HepG2 (cell line): ENCODE data around the gene UNC93A. TPM values are rescaled to one million over a fixed set of nuclear protein-coding genes. Genes with fewer than 3 reads are reported as not detected.

Experiments used
- ATAC-seq: fragments of 200-7000 bp; cut with Tn5 transposase; 3 replicates; pipeline ENCODE4 v1.9.1; 2020; ENCODE audit warnings: mild to moderate bottlenecking, moderate library complexity
- BruUV-seq: library from RNA; stranded (reverse); fragments of 400-500 nt; replicated peaks from 2 replicates; lab custom pipeline; 2021; lab: Mats Ljungman, UMichigan
- CTCF ChIA-PET: fragments of 300-600 bp; formaldehyde crosslinking; extraction: SDS; loops from one replicate; lab custom pipeline; 2021; ENCODE audit warnings: low total read pairs, inconsistent platforms, low intra/inter-chr PET ratio; lab: Yijun Ruan, JAX
- POLR2A ChIA-PET: fragments of 350-600 bp; sonication (Branson Sonifier 250); formaldehyde crosslinking; loops from one replicate; lab custom pipeline; 2020; ENCODE audit warnings: antibody characterized with exemption, inconsistent platforms; lab: Yijun Ruan, JAX
- DNase-seq: peaks from one replicate; pipeline ENCODE4 v3.0.0-alpha.2; 2015; ENCODE audit warnings: low spot score
- FAIRE-seq: peaks from 3 replicates; lab custom pipeline; 2011; peaks lifted over from hg19 to GRCh38; lab: Jason Lieb, UNC
- H2AFZ ChIP-seq: one replicate; pipeline ENCODE4 v1.6.1; 2011; ENCODE audit warnings: low read length, inconsistent platforms
- H3K27ac ChIP-seq: fragments of 300-600 bp; 3 replicates; pipeline ENCODE4 v1.8.0; 2011; ENCODE audit warnings: mixed run types, mild to moderate bottlenecking, mixed read lengths, low read length, inconsistent platforms; ENCODE audit not compliant: insufficient read depth; ENCODE audit errors: extremely low read length
- H3K27me3 ChIP-seq, 2 experiments: fragments of 200-600 bp in 1 of 2; 2 replicates in 1 of 2; 3 replicates in 1 of 2; pipeline versions ENCODE4 v1.6.0 to v1.8.0; 2011; ENCODE audit warnings: low read length in 2 of 2, mild to moderate bottlenecking in 2 of 2, moderate library complexity in 2 of 2, inconsistent platforms in 1 of 2; ENCODE audit not compliant: insufficient read depth in 2 of 2, control insufficient read depth in 1 of 2
- H3K36me3 ChIP-seq, 2 experiments: fragments of 200-600 bp in 1 of 2; replicated peaks in 1 of 2; 2 replicates in 1 of 2; 3 replicates in 1 of 2; pipeline versions ENCODE4 v1.5.1 to v1.8.0; 2011; ENCODE audit warnings: low read length in 2 of 2, inconsistent platforms in 1 of 2; ENCODE audit not compliant: insufficient read depth in 2 of 2, control insufficient read depth in 1 of 2
- H3K4me1 ChIP-seq: 2 replicates; pipeline ENCODE4 v1.5.1; 2012; ENCODE audit warnings: low read length, inconsistent platforms; ENCODE audit not compliant: insufficient read depth
- H3K4me2 ChIP-seq: 2 replicates; pipeline ENCODE4 v1.6.0; 2011; ENCODE audit warnings: low read depth, low read length, inconsistent platforms
- H3K4me3 ChIP-seq, 3 experiments: fragments of 200-600 bp in 1 of 3; sonication (generic), shearing (Covaris generic) in 1 of 3; replicated peaks in 1 of 3; 2 replicates each; pipeline ENCODE4 v1.5.1; 2011 to 2016; ENCODE audit warnings: low read length in 3 of 3, inconsistent platforms in 2 of 3, low read depth in 2 of 3, mild to moderate bottlenecking in 2 of 3, control low read depth in 1 of 3, mixed read lengths in 1 of 3; ENCODE audit not compliant: insufficient read depth in 1 of 3
- H3K79me2 ChIP-seq: one replicate; pipeline ENCODE4 v1.6.1; 2011; ENCODE audit warnings: low read length, inconsistent platforms; ENCODE audit not compliant: insufficient read depth
- H3K9ac ChIP-seq: 2 replicates; pipeline ENCODE4 v1.6.0; 2011; ENCODE audit warnings: mild to moderate bottlenecking, low read depth, low read length, inconsistent platforms; ENCODE audit not compliant: insufficient read depth
- H3K9me3 ChIP-seq: 2 replicates; pipeline ENCODE4 v1.5.1; 2012; ENCODE audit warnings: mild to moderate bottlenecking, low read length
- H4K20me1 ChIP-seq: 2 replicates; pipeline ENCODE4 v1.6.0; 2011; ENCODE audit warnings: inconsistent platforms, mild to moderate bottlenecking, low read length, moderate library complexity; ENCODE audit not compliant: insufficient read depth
- ATF7 ChIP-seq, 2 experiments: fragments of 450-650 bp in 1 of 2; sonication (generic) in 1 of 2; formaldehyde crosslinking in 1 of 2; IDR thresholded peaks; 2 replicates each; pipeline versions ENCODE4 v1.4.0 to v1.6.1; 2016 to 2020; ENCODE audit warnings: antibody characterized with exemption in 1 of 2, mild to moderate bottlenecking in 1 of 2, missing genetic modification reagents in 1 of 2
- KDM5B ChIP-seq: sonication (generic); formaldehyde crosslinking; IDR thresholded peaks from 2 replicates; pipeline ENCODE4 v1.4.0; 2020; ENCODE audit warnings: missing genetic modification reagents, mild to moderate bottlenecking, borderline replicate concordance
- SRSF1 ChIP-seq: fragments of 200-400 bp; formaldehyde crosslinking; optimal IDR thresholded peaks from 2 replicates; pipeline ENCODE3; 2017; ENCODE audit warnings: mild to moderate bottlenecking, low read depth, low read length, moderate library complexity
- ZNF333 ChIP-seq: sonication (generic); formaldehyde crosslinking; IDR thresholded peaks from 2 replicates; pipeline ENCODE4 v1.4.0; 2020; ENCODE audit warnings: mild to moderate bottlenecking, missing genetic modification reagents, borderline replicate concordance
- ZNF678 ChIP-seq: sonication (generic); formaldehyde crosslinking; IDR thresholded peaks from 2 replicates; pipeline ENCODE4 v1.4.0; 2020; ENCODE audit warnings: mild to moderate bottlenecking, missing genetic modification reagents
- in situ Hi-C: cut with HindIII; loops from 2 replicates; pipeline ENCODE4 v1.10.0; 2017; ENCODE audit warnings: low pct_unique_long_range_greater_than_20kb; ENCODE audit not compliant: extremely low pct_ligation_motif_present
- intact Hi-C: fragments of 100-400 bp; cut with micrococcal nuclease; formaldehyde crosslinking; loops from one replicate; pipeline ENCODE4 v1.10.0; 2022; ENCODE audit not compliant: unreplicated experiment
- polyA plus RNA-seq, 8 experiments: library from polyadenylated mRNA; depleted of rRNA in 3 of 8; stranded (reverse) in 7 of 8; unstranded in 1 of 8; fragments of >200 nt; fragmentation: Illumina TruSeq in 4 of 8; extraction: Trizol in 4 of 8; gene quantifications; 2 replicates each; pipeline versions ENCODE4 v1.2.1 to v1.2.3, GENCODE V29; 2011 to 2016; ENCODE audit warnings: low read depth in 4 of 8, missing spikeins in 1 of 8, mixed read lengths in 1 of 8; ENCODE audit not compliant: insufficient read depth in 1 of 8
- total RNA-seq, 5 experiments: library from RNA; depleted of rRNA; stranded (reverse); fragments of >200 nt; fragmentation: Illumina TruSeq; extraction: Trizol; gene quantifications; 2 replicates each; pipeline ENCODE4 v1.2.3, GENCODE V29; 2016; ENCODE audit warnings: low read depth in 1 of 5
- TF ChIP-seq, protein P1 (sequence below): sonication (generic); formaldehyde crosslinking; IDR thresholded peaks from 2 replicates; pipeline ENCODE4 v1.5.0; 2020; ENCODE audit warnings: missing genetic modification reagents
- TF ChIP-seq, protein P2 (sequence below), 2 experiments: sonication (generic) in 1 of 2; formaldehyde crosslinking in 1 of 2; IDR thresholded peaks; 2 replicates each; pipeline versions ENCODE4 v1.5.1 to v1.6.1; 2011 to 2020; ENCODE audit warnings: borderline replicate concordance in 1 of 2, low read depth in 1 of 2, low read length in 1 of 2, mild to moderate bottlenecking in 1 of 2, missing genetic modification reagents in 1 of 2, moderate library complexity in 1 of 2
- TF ChIP-seq, protein P3 (sequence below): sonication (generic); formaldehyde crosslinking; IDR thresholded peaks from 2 replicates; pipeline ENCODE4 v1.4.0; 2020; ENCODE audit warnings: missing genetic modification reagents, borderline replicate concordance

UNC93A gene
- total and polyA plus RNA-seq, 2 of the 13 experiments (the other 11 are each of a cell fraction or from before 2014, with no cell fraction given): 11.0 to 42.7 TPM

DNA sequence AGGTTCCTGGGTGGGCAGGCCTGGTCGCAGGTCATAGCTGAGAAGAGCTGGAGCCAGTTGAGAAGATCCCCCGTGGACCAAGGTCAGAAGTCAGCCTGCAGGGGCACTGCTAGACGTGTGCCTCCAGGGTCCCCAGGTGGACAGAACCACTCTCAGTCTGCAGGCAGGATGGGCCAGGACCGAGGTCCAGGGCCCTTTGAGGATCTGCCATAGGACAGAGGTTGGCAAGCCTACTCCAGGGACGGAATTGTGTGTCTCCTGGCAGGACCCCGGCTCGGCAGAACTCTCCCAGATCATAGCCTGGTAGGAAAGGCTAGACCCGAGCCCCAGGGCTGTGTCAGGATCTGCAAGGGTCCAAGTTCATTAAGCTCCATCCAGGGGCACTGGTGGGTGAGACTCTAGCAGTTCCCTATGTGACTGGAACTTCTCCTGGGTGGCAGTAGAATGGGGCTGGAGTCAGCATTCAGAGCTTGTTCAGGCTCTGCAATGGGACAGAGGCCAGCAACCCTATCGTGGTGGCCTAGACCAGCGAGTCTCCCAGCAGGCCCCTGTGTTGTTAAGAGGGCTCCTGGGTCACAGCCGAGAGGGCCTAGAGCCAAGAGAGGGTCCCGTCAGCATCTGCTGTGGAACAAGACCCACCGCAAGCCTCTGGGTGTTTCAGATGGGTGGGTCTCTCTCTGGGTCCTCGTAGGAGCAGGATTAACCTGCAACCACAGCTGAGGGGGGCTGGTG is 51.9 kb downstream of the UNC93A start (continued):
- peak; percentile 48; the same call in 1 of the 2 replicates for TF ChIP-seq ZNF333 (CRISPR knock-in tag)
- TF ChIP-seq, protein P1, sequence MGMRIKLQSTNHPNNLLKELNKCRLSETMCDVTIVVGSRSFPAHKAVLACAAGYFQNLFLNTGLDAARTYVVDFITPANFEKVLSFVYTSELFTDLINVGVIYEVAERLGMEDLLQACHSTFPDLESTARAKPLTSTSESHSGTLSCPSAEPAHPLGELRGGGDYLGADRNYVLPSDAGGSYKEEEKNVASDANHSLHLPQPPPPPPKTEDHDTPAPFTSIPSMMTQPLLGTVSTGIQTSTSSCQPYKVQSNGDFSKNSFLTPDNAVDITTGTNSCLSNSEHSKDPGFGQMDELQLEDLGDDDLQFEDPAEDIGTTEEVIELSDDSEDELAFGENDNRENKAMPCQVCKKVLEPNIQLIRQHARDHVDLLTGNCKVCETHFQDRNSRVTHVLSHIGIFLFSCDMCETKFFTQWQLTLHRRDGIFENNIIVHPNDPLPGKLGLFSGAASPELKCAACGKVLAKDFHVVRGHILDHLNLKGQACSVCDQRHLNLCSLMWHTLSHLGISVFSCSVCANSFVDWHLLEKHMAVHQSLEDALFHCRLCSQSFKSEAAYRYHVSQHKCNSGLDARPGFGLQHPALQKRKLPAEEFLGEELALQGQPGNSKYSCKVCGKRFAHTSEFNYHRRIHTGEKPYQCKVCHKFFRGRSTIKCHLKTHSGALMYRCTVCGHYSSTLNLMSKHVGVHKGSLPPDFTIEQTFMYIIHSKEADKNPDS (CRISPR knock-in tag): no peak
- TF ChIP-seq SRSF1: no peak
- TF ChIP-seq ZNF678 (CRISPR knock-in tag): no peak
- peak; percentile 39; the same call in 1 of the 2 replicates for TF ChIP-seq KDM5B
- TF ChIP-seq, protein P2, sequence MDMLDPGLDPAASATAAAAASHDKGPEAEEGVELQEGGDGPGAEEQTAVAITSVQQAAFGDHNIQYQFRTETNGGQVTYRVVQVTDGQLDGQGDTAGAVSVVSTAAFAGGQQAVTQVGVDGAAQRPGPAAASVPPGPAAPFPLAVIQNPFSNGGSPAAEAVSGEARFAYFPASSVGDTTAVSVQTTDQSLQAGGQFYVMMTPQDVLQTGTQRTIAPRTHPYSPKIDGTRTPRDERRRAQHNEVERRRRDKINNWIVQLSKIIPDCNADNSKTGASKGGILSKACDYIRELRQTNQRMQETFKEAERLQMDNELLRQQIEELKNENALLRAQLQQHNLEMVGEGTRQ (IDR thresholded peaks at IDR 0.05; ENCODE audit: low read depth, low read length): no peak
- TF ChIP-seq, protein P2 (CRISPR knock-in tag; IDR thresholded peaks at IDR 0.05; ENCODE audit: borderline replicate concordance): no peak

DNA sequence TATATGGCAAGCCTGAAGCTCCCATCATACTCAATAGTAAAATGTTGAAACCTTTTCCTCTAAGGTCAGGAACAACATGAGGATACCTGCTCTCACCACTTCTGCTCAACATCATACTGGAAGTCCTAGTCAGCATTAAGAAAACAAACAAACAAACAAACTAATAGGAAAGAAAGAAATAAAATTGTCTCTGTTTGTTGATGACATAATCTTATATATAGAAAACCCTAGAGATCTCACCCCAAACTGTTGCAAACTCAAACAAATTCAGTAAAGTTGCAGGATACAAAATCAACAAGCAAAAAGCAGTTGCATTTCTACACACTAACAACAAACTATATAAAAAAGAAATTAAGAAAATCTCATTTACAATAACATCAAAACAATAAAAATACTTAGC is 54.2 kb downstream of the UNC93A start:
- TF ChIP-seq ATF7 (IDR thresholded peaks at IDR 0.05) (peak; percentile 75), ATF7 (CRISPR knock-in tag; IDR thresholded peaks at IDR 0.05) (no peak)
- TF ChIP-seq, protein P3, sequence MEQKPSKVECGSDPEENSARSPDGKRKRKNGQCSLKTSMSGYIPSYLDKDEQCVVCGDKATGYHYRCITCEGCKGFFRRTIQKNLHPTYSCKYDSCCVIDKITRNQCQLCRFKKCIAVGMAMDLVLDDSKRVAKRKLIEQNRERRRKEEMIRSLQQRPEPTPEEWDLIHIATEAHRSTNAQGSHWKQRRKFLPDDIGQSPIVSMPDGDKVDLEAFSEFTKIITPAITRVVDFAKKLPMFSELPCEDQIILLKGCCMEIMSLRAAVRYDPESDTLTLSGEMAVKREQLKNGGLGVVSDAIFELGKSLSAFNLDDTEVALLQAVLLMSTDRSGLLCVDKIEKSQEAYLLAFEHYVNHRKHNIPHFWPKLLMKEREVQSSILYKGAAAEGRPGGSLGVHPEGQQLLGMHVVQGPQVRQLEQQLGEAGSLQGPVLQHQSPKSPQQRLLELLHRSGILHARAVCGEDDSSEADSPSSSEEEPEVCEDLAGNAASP (CRISPR knock-in tag): no peak
- TF ChIP-seq, all 625 proteins: peak for 1
- H3K79me2 ChIP-seq: no peaks in the 10 kb centered on the region
- no peak overlapping the region for H2AFZ ChIP-seq
- ATAC-seq (no peak), FAIRE-seq (no peak), DNase-seq (no peak)
- no peak overlapping the region for H3K27ac ChIP-seq
- no peaks in the 10 kb centered on the region for H3K36me3 ChIP-seq
- H4K20me1 ChIP-seq: no peaks in the 10 kb centered on the region
- no peaks in the 10 kb centered on the region for H3K27me3 ChIP-seq
- peaks cover 86% of the 10 kb centered on the region for H3K4me1 ChIP-seq
- no peaks in the 10 kb centered on the region for H3K9me3 ChIP-seq
- ChIA-PET CTCF (no interaction called here), POLR2A (no interaction called here)
- no TSS peak for BruUV-seq
- H3K4me3 ChIP-seq: no peak overlapping the region
- no peak overlapping the region for H3K9ac ChIP-seq
- in situ Hi-C loops (no loop called here), intact Hi-C loops (no loop called here)
- H3K4me2 ChIP-seq: no peak overlapping the region
